Right atrium auricular region (tissue), 2 donors: Measurements from ENCODE around the gene RASAL2. TPM values are rescaled to one million over a fixed set of nuclear protein-coding genes. Genes with fewer than 3 reads are reported as not detected.
"Not testable (repeated sequence)": the region's sequence is repeated elsewhere in the genome, so short reads cannot be mapped to it uniquely, and the experiment has no call there.

Source experiments
- DNase-seq: peaks from one replicate; pipeline ENCODE4 v3.0.0-alpha.2; 2019; ENCODE audit warnings: low spot score
- H3K27ac ChIP-seq, 2 donors: fragments of 200-600 bp; sonication (generic); 1 replicate in 1 of 2; 2 replicates in 1 of 2; pipeline ENCODE4 v1.5.1; 2016 to 2019
- H3K27me3 ChIP-seq, 2 donors: fragments of 200-600 bp; sonication (generic); one replicate each; pipeline versions ENCODE4 v1.5.1 to v1.6.0; 2017 to 2019
- H3K36me3 ChIP-seq: fragments of 200-600 bp; sonication (generic); one replicate; pipeline ENCODE4 v1.5.1; 2016
- H3K4me1 ChIP-seq, 2 donors: fragments of 200-600 bp; sonication (generic); one replicate each; pipeline versions ENCODE4 v1.5.1 to v1.6.0; 2017 to 2019
- H3K4me3 ChIP-seq, 2 donors: fragments of 200-600 bp; sonication (generic); 1 replicate in 1 of 2; 2 replicates in 1 of 2; pipeline ENCODE4 v1.5.1; 2017 to 2019; ENCODE audit warnings: mild to moderate bottlenecking in 1 of 2, moderate library complexity in 1 of 2
- H3K9me3 ChIP-seq, 2 donors: fragments of 200-600 bp; sonication (generic); one replicate each; pipeline ENCODE4 v1.5.1; 2019
- CTCF ChIP-seq, 2 donors: fragments of 200-600 bp; sonication (generic); IDR thresholded peaks; one replicate each; pipeline ENCODE4 v1.5.1; 2019; ENCODE audit warnings: antibody characterized with exemption in 2 of 2
- total RNA-seq, 2 donors: library from RNA; depleted of rRNA; stranded (reverse); fragments of >200 nt; gene quantifications; one replicate each; pipeline ENCODE4 v1.1.0, GENCODE V29; 2016

Gene RASAL2
- total RNA-seq, 2 donors from 2014 or later, result 34.1 to 44.7 TPM

DNA sequence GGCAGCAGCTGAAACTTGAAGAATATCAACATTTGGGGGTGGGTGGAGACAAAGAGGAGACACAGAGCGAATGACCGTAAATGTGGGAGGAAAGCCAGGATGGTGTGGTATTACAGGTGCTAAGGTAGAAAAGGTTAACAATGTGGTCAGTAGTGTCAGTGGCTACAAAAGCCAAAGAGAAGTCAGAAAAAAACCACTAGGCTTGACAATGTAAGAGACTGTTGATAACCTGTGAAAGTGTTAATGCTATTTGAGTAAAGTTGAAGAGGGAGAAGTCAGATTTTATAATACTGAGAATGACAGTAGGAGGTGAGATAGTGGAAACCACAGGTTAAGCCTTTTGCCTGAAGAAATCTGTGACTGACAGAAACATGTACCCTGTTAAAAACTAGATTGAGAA lies 282.1 kb downstream of the RASAL2 start:
- peaks cover 0 to 33% of the 10 kb centered on the region in 2 donors for H3K4me1 ChIP-seq
- no peak for TF ChIP-seq CTCF (IDR thresholded peaks at IDR 0.05)
- no peaks in the 10 kb centered on the region for H3K9me3 ChIP-seq
- no peak for DNase-seq
- no peak overlapping the region for H3K4me3 ChIP-seq
- H3K36me3 ChIP-seq, result no peaks in the 10 kb centered on the region
- H3K27ac ChIP-seq, result no peak overlapping the region
- H3K27me3 ChIP-seq, result no peaks in the 10 kb centered on the region

- DNase-seq, result no peak
- Histone ChIP-seq H3K4me1 (peaks cover 0 to 33% of the 10 kb centered on the region in 2 donors), H3K9me3 (no peaks in the 10 kb centered on the region), H3K27me3 (no peaks in the 10 kb centered on the region), H3K4me3 (no peak overlapping the region), H3K27ac (no peak overlapping the region), H3K36me3 (no peaks in the 10 kb centered on the region)
- TF ChIP-seq CTCF (IDR thresholded peaks at IDR 0.05), result no peak
These were observed 285.9 kb downstream of the RASAL2 start for GRCh38 chr1:178379807-178380206.

DNA sequence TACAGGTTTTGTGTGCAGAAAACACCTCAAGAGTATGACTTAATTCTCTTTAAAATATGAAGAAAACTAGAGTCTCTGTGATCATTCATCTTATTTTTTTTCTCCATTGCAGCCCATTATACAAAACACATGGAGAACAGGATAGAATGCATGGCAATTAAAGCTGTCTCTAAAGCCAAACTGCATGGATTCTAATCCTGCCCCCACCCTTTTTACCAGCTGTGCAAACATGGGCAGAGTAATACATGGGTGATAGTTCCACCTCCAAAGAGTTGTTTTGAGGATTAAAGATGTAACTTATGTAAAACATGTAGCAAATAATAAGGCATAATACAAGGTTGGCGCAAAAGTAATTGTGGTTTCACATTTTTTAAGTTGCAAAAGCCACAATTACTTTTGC lies 288.5 kb downstream of the RASAL2 start:
- H3K27me3 ChIP-seq, result no peaks in the 10 kb centered on the region
- DNase-seq, result no peak
- H3K36me3 ChIP-seq, result no peaks in the 10 kb centered on the region
- no peaks in the 10 kb centered on the region for H3K9me3 ChIP-seq
- no peak overlapping the region for H3K27ac ChIP-seq
- H3K4me1 ChIP-seq, result peaks cover 0 to 18% of the 10 kb centered on the region in 2 donors
- H3K4me3 ChIP-seq, result no peak overlapping the region
- no peak for TF ChIP-seq CTCF (IDR thresholded peaks at IDR 0.05)

GRCh38 chr1:178385662-178386061 lies 291.8 kb downstream of the RASAL2 start:
- TF ChIP-seq CTCF (IDR thresholded peaks at IDR 0.05), result no peak
- Histone ChIP-seq H3K9me3 (no peaks in the 10 kb centered on the region), H3K27me3 (no peaks in the 10 kb centered on the region), H3K36me3 (no peaks in the 10 kb centered on the region), H3K4me1 (peaks cover 0 to 34% of the 10 kb centered on the region in 2 donors), H3K27ac (no peak overlapping the region), H3K4me3 (no peak overlapping the region)
- DNase-seq, result no peak

DNA sequence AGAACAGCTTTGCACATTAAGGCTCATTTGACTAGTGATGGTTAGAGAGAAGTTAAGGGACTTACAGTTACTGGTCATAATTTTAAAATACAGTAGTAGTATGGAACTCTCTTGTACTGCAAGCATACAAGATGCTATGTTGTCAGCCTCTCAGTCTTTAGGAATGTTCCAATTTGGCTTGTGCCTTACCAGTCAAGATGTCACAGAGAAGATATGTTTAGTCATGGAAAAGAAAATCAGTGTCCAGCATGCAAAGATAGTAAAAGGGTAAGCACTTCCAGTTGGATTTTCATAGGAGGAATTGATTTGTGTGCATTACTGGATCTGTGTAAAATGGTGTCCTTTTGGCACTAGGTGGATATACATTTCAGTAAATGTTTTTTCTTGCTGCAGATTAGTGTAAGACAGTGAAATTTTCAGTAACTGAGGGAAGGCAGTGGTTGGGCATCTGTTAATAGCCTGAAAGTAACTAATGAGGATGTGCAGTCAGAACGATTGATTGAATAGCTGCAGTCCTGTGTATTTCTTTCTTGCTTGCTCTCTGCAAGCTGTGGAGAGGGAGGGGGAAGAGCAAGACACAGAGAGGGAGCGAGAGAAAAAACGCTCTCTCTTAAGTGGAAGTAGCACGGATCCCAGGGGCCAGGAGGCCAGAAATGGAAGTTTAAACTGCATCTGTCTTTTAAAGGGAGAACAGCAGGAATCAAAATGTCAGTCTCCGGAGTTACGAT lies 294.7 kb downstream of the RASAL2 start:
- TF ChIP-seq CTCF (IDR thresholded peaks at IDR 0.05), result no peak
- Histone ChIP-seq H3K4me1 (peaks cover 0 to 16% of the 10 kb centered on the region in 2 donors), H3K36me3 (no peaks in the 10 kb centered on the region), H3K27me3 (no peaks in the 10 kb centered on the region), H3K4me3 (no peak overlapping the region), H3K27ac (no peak overlapping the region), H3K9me3 (no peaks in the 10 kb centered on the region)
- DNase-seq, result no peak

DNA sequence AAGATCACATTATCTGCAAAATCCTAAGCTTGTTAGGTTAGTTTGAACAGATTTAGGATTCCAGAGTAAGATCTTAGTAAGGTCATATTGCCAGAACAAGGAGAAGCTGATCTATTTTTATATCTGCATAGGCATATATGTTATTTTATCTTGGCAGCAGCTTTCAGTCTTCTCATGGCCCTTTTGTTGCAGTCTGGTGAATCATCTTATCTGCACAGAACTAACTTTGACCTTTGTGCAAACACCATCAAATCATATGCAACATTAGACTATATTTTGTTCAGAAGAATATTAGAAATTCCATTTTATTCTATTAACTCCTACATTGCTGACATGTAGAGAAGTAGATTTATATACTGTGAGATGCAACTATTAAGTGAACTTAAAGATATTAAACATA lies 295.5 kb downstream of the RASAL2 start:
- Histone ChIP-seq H3K27ac (no peak overlapping the region), H3K27me3 (no peaks in the 10 kb centered on the region), H3K36me3 (no peaks in the 10 kb centered on the region), H3K4me3 (no peak overlapping the region), H3K9me3 (no peaks in the 10 kb centered on the region), H3K4me1 (peaks cover 0 to 16% of the 10 kb centered on the region in 2 donors)
- no peak for TF ChIP-seq CTCF (IDR thresholded peaks at IDR 0.05)
- no peak for DNase-seq

DNA sequence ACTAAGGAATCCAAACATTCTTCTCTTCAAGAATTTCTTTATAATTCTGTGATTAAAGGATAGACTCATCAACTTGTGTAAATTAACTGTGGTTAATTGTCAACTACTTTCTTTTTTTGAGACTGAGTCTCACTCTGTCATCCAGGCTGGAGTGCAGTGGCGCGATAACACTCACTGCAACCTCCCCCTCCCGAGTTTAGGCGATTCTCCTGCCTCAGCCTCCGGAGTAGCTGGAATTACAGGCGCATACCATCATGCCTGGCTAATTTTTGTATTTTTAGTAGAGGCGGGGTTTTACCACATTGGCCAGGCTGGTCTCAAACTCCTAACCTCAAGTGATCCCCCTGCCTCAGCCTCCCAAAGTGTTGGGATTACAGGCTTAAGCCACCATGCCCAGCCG lies 296.4 kb downstream of the RASAL2 start:
- not testable (repeated sequence) for H3K27ac ChIP-seq, H3K27me3 ChIP-seq, H3K4me3 ChIP-seq, H3K36me3 ChIP-seq, H3K9me3 ChIP-seq, DNase-seq
- H3K4me1 ChIP-seq, result peaks cover 0 to 16% of the 10 kb centered on the region in 2 donors
